Panc1 (cell line): ENCODE results near the gene HLA-E.

Source experiments
- POLR2AphosphoS5 ChIP-seq: IDR thresholded peaks from 2 replicates; pipeline ENCODE4 v1.6.1; 2012; ENCODE audit warnings: mild to moderate bottlenecking, low read depth, low read length, moderate library complexity
- SIN3A ChIP-seq: IDR thresholded peaks from 2 replicates; pipeline ENCODE4 v1.6.1; 2012; ENCODE audit warnings: low read depth, mild to moderate bottlenecking, low read length, moderate library complexity, borderline replicate concordance; ENCODE audit not compliant: insufficient read depth
- TCF7L2 ChIP-seq: IDR thresholded peaks from 2 replicates; pipeline ENCODE4 v1.6.1; 2011; ENCODE audit warnings: mild to moderate bottlenecking, low read depth, low read length, inconsistent platforms
- TF ChIP-seq, protein P1 (sequence below): fragments of 450-650 bp; IDR thresholded peaks from 2 replicates; pipeline ENCODE4 v1.5.1; 2017; ENCODE audit warnings: mild to moderate bottlenecking
- TF ChIP-seq, protein P2 (sequence below), 2 experiments: IDR thresholded peaks; 2 replicates each; pipeline ENCODE4 v1.6.1; 2011 to 2012; ENCODE audit warnings: low read depth in 2 of 2, control low read depth in 1 of 2, low read length in 1 of 2, mild to moderate bottlenecking in 1 of 2, moderate library complexity in 1 of 2; ENCODE audit not compliant: insufficient read depth in 1 of 2

DNA sequence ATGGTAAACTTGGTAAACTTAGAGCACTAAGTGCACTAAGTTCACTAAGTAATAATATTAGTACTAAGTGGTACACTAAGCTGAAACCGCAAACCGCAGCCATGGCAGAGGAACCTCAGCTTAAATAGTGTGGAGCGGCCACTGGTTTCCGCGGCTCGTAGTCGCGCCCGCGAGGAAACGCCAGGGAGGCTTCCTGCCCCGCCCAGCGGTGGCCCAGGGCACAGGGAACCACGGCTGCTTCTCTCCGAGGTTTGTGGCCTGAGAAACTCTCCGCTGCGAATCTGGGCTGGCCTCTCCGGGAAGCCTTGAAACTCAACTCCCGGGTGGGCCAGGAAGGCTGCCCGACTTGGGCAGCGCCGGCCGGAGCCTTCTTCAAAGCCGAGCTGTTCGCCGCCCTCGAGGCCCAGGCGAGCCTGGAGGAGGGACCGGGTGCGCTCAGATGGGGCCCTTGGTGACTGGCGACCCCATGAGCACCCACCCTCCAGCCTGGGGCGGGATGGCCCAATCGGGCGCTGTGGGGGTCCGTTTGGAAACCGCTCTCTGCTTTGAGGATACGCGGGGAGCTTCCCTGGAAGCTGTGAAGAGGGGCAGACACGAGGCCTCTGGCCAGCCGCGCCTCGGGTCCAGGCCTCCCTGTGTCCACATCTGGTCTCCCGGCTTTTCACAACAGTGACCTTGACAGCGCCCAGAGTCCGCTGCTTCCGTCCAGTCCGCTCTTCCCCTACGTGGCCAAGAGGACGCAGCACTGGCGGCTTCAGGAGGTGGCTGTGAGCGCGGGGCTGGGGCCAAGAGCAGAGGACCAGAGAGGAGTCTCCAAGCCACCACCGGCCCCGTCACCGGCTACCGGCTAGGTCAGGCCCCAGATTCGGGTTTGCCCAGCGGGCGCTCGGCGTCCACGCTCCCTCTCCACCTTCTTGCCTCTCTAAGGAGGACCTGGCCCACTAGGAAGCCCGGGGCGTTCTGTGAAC, 25.4 kb upstream of the HLA-E start:
- TF ChIP-seq, protein P1, sequence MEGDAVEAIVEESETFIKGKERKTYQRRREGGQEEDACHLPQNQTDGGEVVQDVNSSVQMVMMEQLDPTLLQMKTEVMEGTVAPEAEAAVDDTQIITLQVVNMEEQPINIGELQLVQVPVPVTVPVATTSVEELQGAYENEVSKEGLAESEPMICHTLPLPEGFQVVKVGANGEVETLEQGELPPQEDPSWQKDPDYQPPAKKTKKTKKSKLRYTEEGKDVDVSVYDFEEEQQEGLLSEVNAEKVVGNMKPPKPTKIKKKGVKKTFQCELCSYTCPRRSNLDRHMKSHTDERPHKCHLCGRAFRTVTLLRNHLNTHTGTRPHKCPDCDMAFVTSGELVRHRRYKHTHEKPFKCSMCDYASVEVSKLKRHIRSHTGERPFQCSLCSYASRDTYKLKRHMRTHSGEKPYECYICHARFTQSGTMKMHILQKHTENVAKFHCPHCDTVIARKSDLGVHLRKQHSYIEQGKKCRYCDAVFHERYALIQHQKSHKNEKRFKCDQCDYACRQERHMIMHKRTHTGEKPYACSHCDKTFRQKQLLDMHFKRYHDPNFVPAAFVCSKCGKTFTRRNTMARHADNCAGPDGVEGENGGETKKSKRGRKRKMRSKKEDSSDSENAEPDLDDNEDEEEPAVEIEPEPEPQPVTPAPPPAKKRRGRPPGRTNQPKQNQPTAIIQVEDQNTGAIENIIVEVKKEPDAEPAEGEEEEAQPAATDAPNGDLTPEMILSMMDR: no peak
- TF ChIP-seq SIN3A (no peak), TCF7L2 (no peak), POLR2AphosphoS5 (no peak)
- TF ChIP-seq, protein P2, sequence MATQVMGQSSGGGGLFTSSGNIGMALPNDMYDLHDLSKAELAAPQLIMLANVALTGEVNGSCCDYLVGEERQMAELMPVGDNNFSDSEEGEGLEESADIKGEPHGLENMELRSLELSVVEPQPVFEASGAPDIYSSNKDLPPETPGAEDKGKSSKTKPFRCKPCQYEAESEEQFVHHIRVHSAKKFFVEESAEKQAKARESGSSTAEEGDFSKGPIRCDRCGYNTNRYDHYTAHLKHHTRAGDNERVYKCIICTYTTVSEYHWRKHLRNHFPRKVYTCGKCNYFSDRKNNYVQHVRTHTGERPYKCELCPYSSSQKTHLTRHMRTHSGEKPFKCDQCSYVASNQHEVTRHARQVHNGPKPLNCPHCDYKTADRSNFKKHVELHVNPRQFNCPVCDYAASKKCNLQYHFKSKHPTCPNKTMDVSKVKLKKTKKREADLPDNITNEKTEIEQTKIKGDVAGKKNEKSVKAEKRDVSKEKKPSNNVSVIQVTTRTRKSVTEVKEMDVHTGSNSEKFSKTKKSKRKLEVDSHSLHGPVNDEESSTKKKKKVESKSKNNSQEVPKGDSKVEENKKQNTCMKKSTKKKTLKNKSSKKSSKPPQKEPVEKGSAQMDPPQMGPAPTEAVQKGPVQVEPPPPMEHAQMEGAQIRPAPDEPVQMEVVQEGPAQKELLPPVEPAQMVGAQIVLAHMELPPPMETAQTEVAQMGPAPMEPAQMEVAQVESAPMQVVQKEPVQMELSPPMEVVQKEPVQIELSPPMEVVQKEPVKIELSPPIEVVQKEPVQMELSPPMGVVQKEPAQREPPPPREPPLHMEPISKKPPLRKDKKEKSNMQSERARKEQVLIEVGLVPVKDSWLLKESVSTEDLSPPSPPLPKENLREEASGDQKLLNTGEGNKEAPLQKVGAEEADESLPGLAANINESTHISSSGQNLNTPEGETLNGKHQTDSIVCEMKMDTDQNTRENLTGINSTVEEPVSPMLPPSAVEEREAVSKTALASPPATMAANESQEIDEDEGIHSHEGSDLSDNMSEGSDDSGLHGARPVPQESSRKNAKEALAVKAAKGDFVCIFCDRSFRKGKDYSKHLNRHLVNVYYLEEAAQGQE (IDR thresholded peaks at IDR 0.05; ENCODE audit: insufficient read depth in 1 of 2, low read depth in 2 of 2, low read length in 1 of 2): no peak
